Lower leg skin (tissue), 3 donors: ENCODE measurements around the gene PMEPA1.

Source experiments
- POLR2A ChIP-seq, 2 donors: fragments of 450-650 bp; IDR thresholded peaks; one replicate each; pipeline ENCODE4 v1.6.1; 2016 to 2017; ENCODE audit warnings: antibody characterized with exemption in 2 of 2, mild to moderate bottlenecking in 1 of 2, moderate library complexity in 1 of 2
- TF ChIP-seq, protein P1 (sequence below), 3 donors: fragments of 450-650 bp; IDR thresholded peaks; one replicate each; pipeline ENCODE4 v1.5.1; 2016; ENCODE audit warnings: antibody characterized with exemption in 3 of 3, mild to moderate bottlenecking in 3 of 3, moderate library complexity in 2 of 3

DNA sequence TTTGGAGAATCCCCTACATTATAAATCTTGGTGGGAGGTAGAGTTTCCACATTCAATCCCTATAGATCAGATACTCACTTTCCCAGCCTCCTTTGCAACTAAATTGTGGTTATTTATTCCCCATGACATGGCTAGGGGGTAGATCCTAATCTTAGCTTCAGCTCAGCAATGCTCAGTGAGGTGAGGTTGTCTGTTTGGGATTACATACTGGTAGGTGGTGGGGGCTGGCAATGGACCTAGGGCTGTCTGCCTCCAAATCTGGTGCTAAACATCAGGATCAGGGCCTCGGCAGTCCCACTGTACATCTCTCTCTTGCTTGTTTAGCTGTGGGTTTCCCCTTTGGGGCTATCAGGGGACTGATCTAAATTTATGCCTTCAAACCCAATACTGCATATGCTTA, 45.8 kb upstream of the PMEPA1 start:
- TF ChIP-seq, protein P1, sequence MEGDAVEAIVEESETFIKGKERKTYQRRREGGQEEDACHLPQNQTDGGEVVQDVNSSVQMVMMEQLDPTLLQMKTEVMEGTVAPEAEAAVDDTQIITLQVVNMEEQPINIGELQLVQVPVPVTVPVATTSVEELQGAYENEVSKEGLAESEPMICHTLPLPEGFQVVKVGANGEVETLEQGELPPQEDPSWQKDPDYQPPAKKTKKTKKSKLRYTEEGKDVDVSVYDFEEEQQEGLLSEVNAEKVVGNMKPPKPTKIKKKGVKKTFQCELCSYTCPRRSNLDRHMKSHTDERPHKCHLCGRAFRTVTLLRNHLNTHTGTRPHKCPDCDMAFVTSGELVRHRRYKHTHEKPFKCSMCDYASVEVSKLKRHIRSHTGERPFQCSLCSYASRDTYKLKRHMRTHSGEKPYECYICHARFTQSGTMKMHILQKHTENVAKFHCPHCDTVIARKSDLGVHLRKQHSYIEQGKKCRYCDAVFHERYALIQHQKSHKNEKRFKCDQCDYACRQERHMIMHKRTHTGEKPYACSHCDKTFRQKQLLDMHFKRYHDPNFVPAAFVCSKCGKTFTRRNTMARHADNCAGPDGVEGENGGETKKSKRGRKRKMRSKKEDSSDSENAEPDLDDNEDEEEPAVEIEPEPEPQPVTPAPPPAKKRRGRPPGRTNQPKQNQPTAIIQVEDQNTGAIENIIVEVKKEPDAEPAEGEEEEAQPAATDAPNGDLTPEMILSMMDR (IDR thresholded peaks at IDR 0.05) = no peak
- TF ChIP-seq POLR2A (IDR thresholded peaks at IDR 0.05) = no peak
